OCI-LY7 (cell line): ENCODE results near the gene WDR70.

Experiments
- EZH2phosphoT487 ChIP-seq: fragments of 200-600 bp; sonication (generic); IDR thresholded peaks from 2 replicates; pipeline ENCODE4 v1.6.1; 2018; ENCODE audit warnings: low read depth, borderline replicate concordance, mild to moderate bottlenecking, mixed run types, antibody characterized with exemption, low read length, moderate library complexity, mixed read lengths
- TF ChIP-seq, protein P1 (sequence below): fragments of 200-600 bp; sonication (generic); conservative IDR thresholded peaks from 2 replicates; pipeline ENCODE4 v1.5.1; 2014; ENCODE audit warnings: mild to moderate bottlenecking, antibody characterized with exemption, low read length, moderate library complexity, mixed read lengths

DNA sequence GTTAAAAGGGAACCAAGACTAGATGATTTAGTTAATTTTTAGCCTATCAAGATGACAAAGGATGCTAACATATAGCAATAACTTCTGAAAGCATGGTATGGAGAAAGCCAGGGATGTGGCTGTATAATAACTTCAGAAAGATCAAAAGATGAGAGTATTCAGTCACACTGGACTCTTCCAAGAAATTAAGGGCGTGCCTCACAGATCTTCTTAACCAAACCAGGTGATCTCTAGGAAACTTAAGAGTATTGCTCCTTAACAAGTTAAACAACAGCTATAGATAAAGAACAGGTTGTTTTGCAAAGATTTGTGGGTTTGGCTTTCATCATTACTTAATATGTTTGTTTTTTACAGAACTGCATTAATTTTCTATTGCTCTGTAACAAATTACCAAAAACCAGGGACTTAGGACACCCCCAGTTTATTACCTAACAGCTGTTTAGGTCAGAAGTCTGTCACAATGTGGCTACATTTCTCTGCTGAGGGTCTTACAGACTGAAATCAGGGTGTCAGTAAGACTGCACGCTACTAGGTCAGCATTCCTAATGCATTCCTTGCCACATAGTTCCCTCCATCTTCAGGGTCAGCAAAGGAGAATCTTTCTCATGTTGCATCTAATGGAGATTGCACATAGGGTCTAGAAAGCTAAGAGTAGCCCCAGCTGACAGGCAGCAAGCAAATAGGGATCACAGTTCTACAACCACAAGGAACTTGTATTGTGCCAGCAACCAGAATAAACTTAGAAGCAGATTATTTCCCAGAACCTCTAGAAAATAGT is 113.8 kb downstream of the WDR70 start:
- TF ChIP-seq, protein P1, sequence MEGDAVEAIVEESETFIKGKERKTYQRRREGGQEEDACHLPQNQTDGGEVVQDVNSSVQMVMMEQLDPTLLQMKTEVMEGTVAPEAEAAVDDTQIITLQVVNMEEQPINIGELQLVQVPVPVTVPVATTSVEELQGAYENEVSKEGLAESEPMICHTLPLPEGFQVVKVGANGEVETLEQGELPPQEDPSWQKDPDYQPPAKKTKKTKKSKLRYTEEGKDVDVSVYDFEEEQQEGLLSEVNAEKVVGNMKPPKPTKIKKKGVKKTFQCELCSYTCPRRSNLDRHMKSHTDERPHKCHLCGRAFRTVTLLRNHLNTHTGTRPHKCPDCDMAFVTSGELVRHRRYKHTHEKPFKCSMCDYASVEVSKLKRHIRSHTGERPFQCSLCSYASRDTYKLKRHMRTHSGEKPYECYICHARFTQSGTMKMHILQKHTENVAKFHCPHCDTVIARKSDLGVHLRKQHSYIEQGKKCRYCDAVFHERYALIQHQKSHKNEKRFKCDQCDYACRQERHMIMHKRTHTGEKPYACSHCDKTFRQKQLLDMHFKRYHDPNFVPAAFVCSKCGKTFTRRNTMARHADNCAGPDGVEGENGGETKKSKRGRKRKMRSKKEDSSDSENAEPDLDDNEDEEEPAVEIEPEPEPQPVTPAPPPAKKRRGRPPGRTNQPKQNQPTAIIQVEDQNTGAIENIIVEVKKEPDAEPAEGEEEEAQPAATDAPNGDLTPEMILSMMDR, result no peak
- no peak for TF ChIP-seq EZH2phosphoT487
